Astrocyte (in vitro differentiated cells and primary cell): ENCODE results near the gene ADAM20. TPM values are rescaled to one million over a fixed set of nuclear protein-coding genes. Genes with fewer than 3 reads are reported as not detected.

Experiments
- DNase-seq: peaks from one replicate; pipeline ENCODE4 v3.0.0-alpha.2; 2010; ENCODE audit warnings: low read depth
- FAIRE-seq: peaks from 2 replicates; lab custom pipeline; 2011; peaks lifted over from hg19 to GRCh38; lab: Jason Lieb, UNC
- H2AFZ ChIP-seq: 2 replicates; pipeline ENCODE4 v1.6.0; 2012; ENCODE audit warnings: low read depth, low read length, inconsistent platforms
- H3K27ac ChIP-seq: 2 replicates; pipeline ENCODE4 v1.5.1; 2011; ENCODE audit warnings: low read depth, low read length, inconsistent platforms
- H3K27me3 ChIP-seq: 2 replicates; pipeline ENCODE4 v1.6.0; 2011; ENCODE audit warnings: low read length, inconsistent platforms; ENCODE audit not compliant: insufficient read depth
- H3K36me3 ChIP-seq: 2 replicates; pipeline ENCODE4 v1.5.1; 2011; ENCODE audit warnings: low read length, inconsistent platforms; ENCODE audit not compliant: insufficient read depth
- H3K4me1 ChIP-seq: 2 replicates; pipeline ENCODE4 v1.5.1; 2011; ENCODE audit warnings: low read length, inconsistent platforms; ENCODE audit not compliant: insufficient read depth
- H3K4me2 ChIP-seq: 2 replicates; pipeline ENCODE4 v1.6.0; 2012; ENCODE audit warnings: low read length, inconsistent platforms
- H3K4me3 ChIP-seq: 2 replicates; pipeline ENCODE4 v1.5.1; 2011; ENCODE audit warnings: low read depth, mild to moderate bottlenecking, low read length, inconsistent platforms; ENCODE audit not compliant: insufficient read depth
- H3K79me2 ChIP-seq: 2 replicates; pipeline ENCODE4 v1.6.0; 2012; ENCODE audit warnings: mild to moderate bottlenecking, low read length, inconsistent platforms; ENCODE audit not compliant: insufficient read depth
- H3K9ac ChIP-seq: 2 replicates; pipeline ENCODE4 v1.6.0; 2012; ENCODE audit warnings: mild to moderate bottlenecking, low read length, inconsistent platforms
- H3K9me3 ChIP-seq: 2 replicates; pipeline ENCODE4 v1.5.1; 2012; ENCODE audit warnings: low read depth, mild to moderate bottlenecking, low read length, inconsistent platforms; ENCODE audit not compliant: insufficient read depth
- H4K20me1 ChIP-seq: 2 replicates; pipeline ENCODE4 v1.6.0; 2012; ENCODE audit warnings: low read length, inconsistent platforms; ENCODE audit not compliant: insufficient read depth
- H3K27ac Mint-ChIP-seq: one replicate; pipeline ENCODE4 v1.8.0; 2021; ENCODE audit warnings: mild to moderate bottlenecking, mixed read lengths; ENCODE audit not compliant: unreplicated experiment
- H3K27me3 Mint-ChIP-seq: one replicate; pipeline ENCODE4 v1.8.0; 2021; ENCODE audit warnings: low read depth, mixed read lengths; ENCODE audit not compliant: unreplicated experiment
- H3K36me3 Mint-ChIP-seq: one replicate; pipeline ENCODE4 v1.8.0; 2021; ENCODE audit warnings: low read depth, mixed read lengths; ENCODE audit not compliant: unreplicated experiment
- H3K4me1 Mint-ChIP-seq: one replicate; pipeline ENCODE4 v1.8.0; 2021; ENCODE audit warnings: low read depth, mixed read lengths; ENCODE audit not compliant: unreplicated experiment
- H3K4me3 Mint-ChIP-seq: one replicate; pipeline ENCODE4 v1.8.0; 2021; ENCODE audit warnings: mild to moderate bottlenecking, moderate library complexity, mixed read lengths; ENCODE audit not compliant: unreplicated experiment
- H3K9me3 Mint-ChIP-seq: one replicate; pipeline ENCODE4 v1.8.0; 2021; ENCODE audit warnings: mild to moderate bottlenecking, mixed read lengths; ENCODE audit not compliant: unreplicated experiment
- CTCF ChIP-seq: IDR thresholded peaks from 2 replicates; pipeline ENCODE4 v1.5.1; 2011; ENCODE audit warnings: low read depth, mild to moderate bottlenecking, inconsistent platforms, low read length, moderate library complexity; ENCODE audit not compliant: insufficient read depth
- EZH2 ChIP-seq: IDR thresholded peaks from 2 replicates; pipeline ENCODE4 v1.6.1; 2012; ENCODE audit warnings: mild to moderate bottlenecking, low read length, inconsistent platforms; ENCODE audit not compliant: insufficient read depth
- total RNA-seq: library from RNA; stranded (reverse); gene quantifications from 2 replicates; pipeline ENCODE4 v1.2.1, GENCODE V29; 2021

The ADAM20 gene
- total RNA-seq, 1 donor from 2014 or later = 0.95 TPM

- Histone ChIP-seq H3K36me3 (peaks cover 19% of the 10 kb centered on the region), H3K4me2 (no peak overlapping the region), H3K4me1 (no peaks in the 10 kb centered on the region), H3K27ac (no peak overlapping the region), H3K9ac (no peak overlapping the region), H2AFZ (no peak overlapping the region), H3K9me3 (peaks cover 2% of the 10 kb centered on the region), H3K27me3 (no peaks in the 10 kb centered on the region), H4K20me1 (peaks cover 13% of the 10 kb centered on the region), H3K4me3 (no peak overlapping the region), H3K79me2 (no peaks in the 10 kb centered on the region)
- Mint-ChIP-seq H3K4me1 (no peaks in the 10 kb centered on the region), H3K27ac (no peak overlapping the region), H3K36me3 (peaks cover 44% of the 10 kb centered on the region), H3K27me3 (no peaks in the 10 kb centered on the region), H3K4me3 (no peak overlapping the region), H3K9me3 (peaks cover 21% of the 10 kb centered on the region)
- FAIRE-seq (no peak), DNase-seq (no peak)
- TF ChIP-seq EZH2 (no peak), CTCF (no peak)
These were observed 28.6 kb upstream of the ADAM20 start for GRCh38 chr14:70563417-70563816.

- Mint-ChIP-seq H3K4me3 (no peak overlapping the region), H3K27me3 (no peaks in the 10 kb centered on the region), H3K9me3 (peaks cover 15% of the 10 kb centered on the region), H3K36me3 (peaks cover 30% of the 10 kb centered on the region), H3K4me1 (no peaks in the 10 kb centered on the region), H3K27ac (no peak overlapping the region)
- Histone ChIP-seq H3K4me1 (no peaks in the 10 kb centered on the region), H3K79me2 (no peaks in the 10 kb centered on the region), H2AFZ (no peak overlapping the region), H3K27me3 (no peaks in the 10 kb centered on the region), H3K27ac (no peak overlapping the region), H4K20me1 (no peaks in the 10 kb centered on the region), H3K9me3 (peaks cover 2% of the 10 kb centered on the region), H3K36me3 (peaks cover 11% of the 10 kb centered on the region), H3K4me2 (no peak overlapping the region), H3K4me3 (no peak overlapping the region), H3K9ac (no peak overlapping the region)
- TF ChIP-seq CTCF (no peak), EZH2 (no peak)
- DNase-seq = no peak
- no peak for FAIRE-seq
These were observed 23.6 kb upstream of the ADAM20 start for GRCh38 chr14:70558356-70558755.

GRCh38 chr14:70555890-70556289 lies 21.1 kb upstream of the ADAM20 start:
- Mint-ChIP-seq H3K4me3 (no peak overlapping the region), H3K27me3 (no peaks in the 10 kb centered on the region), H3K36me3 (peaks cover 12% of the 10 kb centered on the region), H3K9me3 (peaks cover 3% of the 10 kb centered on the region), H3K4me1 (no peaks in the 10 kb centered on the region), H3K27ac (no peak overlapping the region)
- DNase-seq (peak; percentile 20), FAIRE-seq (no peak)
- Histone ChIP-seq H3K27ac (no peak overlapping the region), H3K4me1 (no peaks in the 10 kb centered on the region), H3K79me2 (no peaks in the 10 kb centered on the region), H3K9me3 (no peaks in the 10 kb centered on the region), H2AFZ (peak overlapping the region; percentile 36), H3K4me2 (peak overlapping the region; percentile 68), H3K4me3 (no peak overlapping the region), H4K20me1 (no peaks in the 10 kb centered on the region), H3K9ac (no peak overlapping the region), H3K36me3 (peaks cover 5% of the 10 kb centered on the region), H3K27me3 (no peaks in the 10 kb centered on the region)
- TF ChIP-seq CTCF (no peak), EZH2 (no peak)
